ENCODE results near the gene MAP6.

The MAP6 gene

DNA sequence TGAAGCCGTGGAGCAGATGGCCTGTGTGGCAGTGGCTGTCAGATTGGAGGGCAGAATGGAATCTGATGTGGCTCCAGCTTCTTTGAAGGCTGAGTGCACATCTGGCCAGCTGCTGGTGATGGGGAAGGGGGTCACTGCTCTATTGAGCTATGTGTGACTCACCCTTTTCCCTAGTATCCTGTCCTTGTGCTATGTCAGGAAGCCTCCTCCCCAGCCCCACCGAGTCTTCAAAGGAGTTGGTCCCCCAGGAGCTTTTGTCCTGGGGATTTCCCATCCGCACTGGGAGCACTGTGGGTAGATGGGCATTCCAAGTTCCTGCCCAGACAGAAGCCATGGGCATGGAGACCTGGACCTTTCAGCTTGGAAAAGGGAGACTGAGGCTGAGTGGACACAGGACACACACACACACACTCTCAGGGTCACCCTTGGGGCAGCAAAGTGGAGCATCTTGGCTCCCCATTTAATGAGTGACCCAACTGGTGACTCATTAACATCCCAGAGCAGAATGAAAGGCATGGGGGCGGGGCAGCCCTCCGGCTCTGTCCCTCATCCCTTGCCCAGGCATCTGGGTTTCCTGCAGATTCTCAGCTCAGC lies 103.5 kb downstream of the MAP6 start:
- DNase-seq (ENCODE audit: low spot score): no peak
- TF ChIP-seq, protein P1, sequence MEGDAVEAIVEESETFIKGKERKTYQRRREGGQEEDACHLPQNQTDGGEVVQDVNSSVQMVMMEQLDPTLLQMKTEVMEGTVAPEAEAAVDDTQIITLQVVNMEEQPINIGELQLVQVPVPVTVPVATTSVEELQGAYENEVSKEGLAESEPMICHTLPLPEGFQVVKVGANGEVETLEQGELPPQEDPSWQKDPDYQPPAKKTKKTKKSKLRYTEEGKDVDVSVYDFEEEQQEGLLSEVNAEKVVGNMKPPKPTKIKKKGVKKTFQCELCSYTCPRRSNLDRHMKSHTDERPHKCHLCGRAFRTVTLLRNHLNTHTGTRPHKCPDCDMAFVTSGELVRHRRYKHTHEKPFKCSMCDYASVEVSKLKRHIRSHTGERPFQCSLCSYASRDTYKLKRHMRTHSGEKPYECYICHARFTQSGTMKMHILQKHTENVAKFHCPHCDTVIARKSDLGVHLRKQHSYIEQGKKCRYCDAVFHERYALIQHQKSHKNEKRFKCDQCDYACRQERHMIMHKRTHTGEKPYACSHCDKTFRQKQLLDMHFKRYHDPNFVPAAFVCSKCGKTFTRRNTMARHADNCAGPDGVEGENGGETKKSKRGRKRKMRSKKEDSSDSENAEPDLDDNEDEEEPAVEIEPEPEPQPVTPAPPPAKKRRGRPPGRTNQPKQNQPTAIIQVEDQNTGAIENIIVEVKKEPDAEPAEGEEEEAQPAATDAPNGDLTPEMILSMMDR (IDR thresholded peaks at IDR 0.05; ENCODE audit: borderline replicate concordance, control extremely low read depth, extremely low read depth, insufficient read depth, missing control alignments): no peak
- in situ Hi-C loops (cut with MboI; ENCODE audit: low sequenced_read_pairs, unreplicated experiment): no loop called here

DNA sequence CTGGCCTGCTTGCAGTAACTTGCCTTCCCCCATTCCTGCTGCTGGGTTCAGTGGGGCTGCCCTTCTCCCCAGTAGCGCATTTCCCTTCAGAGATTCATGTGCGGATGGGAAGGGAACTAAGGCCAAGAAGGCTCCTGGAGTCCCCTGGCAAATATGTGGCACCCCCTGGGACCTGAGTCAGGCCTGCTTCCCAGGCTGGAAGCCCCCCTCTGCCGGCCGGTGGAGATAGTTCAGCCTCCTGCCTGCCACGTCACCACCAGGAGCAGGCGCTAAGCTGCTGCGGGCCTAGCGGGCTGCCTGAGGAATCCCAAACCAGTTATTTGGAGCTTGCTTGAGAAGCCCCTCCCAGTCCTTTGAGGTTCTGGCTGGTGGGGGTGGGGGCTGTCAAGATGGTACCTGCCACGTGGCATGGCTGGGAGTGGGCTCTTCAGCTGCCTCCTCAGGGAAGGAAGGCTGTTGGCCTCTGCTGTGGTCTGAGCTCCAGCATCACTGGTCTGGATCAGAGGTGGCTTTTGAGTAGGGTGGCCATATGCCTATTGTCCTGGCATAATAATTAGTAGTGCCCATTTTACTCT lies 104.8 kb downstream of the MAP6 start:
- in situ Hi-C loops (cut with MboI; ENCODE audit: low sequenced_read_pairs, unreplicated experiment): no loop called here
- TF ChIP-seq, protein P1 (IDR thresholded peaks at IDR 0.05; ENCODE audit: borderline replicate concordance, control extremely low read depth, extremely low read depth, insufficient read depth, missing control alignments): no peak
- no peak for DNase-seq (ENCODE audit: low spot score)

DNA sequence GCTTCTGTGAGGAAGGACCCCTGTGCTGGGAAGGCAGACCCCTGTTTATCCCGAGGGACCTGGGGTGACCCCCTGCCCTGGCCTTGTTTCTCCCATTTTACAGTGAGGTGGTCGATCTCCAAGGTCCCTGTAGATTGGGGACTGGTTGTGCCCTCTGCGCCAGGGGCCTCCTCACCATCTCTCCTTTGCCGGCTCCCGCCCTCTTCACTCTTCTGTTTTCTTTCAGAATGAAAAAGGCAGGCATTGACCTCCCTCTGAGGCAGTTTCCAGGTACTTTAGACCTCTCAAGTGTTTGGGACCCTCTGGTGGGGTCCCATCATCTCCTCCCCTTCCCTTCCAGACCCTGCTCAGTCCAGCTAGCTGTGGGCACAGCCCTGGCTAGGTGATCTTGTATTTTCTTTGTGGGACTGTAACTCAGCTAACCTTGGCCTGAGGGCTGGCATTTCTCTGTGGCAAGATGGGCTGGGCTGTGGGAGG lies 105.3 kb downstream of the MAP6 start:
- TF ChIP-seq, protein P1 (IDR thresholded peaks at IDR 0.05; ENCODE audit: borderline replicate concordance, control extremely low read depth, extremely low read depth, insufficient read depth, missing control alignments): no peak
- in situ Hi-C loops (cut with MboI; ENCODE audit: low sequenced_read_pairs, unreplicated experiment): no loop called here
- DNase-seq (ENCODE audit: low spot score): no peak

DNA sequence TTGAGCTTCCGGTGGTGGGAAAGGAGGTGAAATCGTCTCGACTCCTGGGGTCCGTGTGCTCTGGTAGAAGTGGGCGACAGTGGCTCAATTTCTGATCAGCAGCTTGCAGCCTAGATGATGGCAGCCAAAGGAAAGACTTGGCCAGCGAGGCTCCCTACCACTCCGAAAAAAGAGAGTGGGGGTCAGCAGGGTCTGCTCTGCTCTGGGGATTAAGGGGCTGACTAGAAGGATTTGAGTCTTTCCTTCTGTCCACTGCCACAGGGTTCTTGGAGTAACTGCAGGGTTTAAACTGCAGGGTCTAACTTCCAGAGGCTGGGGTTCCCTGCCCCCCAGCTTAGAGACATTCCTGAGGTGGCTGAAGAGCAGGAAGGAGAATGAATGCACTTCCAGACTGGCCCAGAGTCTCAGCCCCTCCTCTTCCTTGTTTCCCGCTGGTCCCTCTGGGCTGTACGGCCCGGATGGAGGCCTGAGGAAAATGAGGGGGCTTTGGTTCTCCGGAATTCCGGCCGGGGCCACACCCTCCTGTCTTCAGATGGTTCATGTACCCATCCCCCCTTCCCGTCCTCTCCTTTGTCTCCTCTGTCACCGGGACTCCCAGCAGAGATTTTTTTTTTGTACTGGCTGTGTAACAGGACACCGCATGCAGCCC lies 105.9 kb downstream of the MAP6 start:
- TF ChIP-seq, protein P1 (IDR thresholded peaks at IDR 0.05; ENCODE audit: borderline replicate concordance, control extremely low read depth, extremely low read depth, insufficient read depth, missing control alignments): no peak
- DNase-seq (ENCODE audit: low spot score): no peak
- in situ Hi-C loops (cut with MboI; ENCODE audit: low sequenced_read_pairs, unreplicated experiment): no loop called here

DNA sequence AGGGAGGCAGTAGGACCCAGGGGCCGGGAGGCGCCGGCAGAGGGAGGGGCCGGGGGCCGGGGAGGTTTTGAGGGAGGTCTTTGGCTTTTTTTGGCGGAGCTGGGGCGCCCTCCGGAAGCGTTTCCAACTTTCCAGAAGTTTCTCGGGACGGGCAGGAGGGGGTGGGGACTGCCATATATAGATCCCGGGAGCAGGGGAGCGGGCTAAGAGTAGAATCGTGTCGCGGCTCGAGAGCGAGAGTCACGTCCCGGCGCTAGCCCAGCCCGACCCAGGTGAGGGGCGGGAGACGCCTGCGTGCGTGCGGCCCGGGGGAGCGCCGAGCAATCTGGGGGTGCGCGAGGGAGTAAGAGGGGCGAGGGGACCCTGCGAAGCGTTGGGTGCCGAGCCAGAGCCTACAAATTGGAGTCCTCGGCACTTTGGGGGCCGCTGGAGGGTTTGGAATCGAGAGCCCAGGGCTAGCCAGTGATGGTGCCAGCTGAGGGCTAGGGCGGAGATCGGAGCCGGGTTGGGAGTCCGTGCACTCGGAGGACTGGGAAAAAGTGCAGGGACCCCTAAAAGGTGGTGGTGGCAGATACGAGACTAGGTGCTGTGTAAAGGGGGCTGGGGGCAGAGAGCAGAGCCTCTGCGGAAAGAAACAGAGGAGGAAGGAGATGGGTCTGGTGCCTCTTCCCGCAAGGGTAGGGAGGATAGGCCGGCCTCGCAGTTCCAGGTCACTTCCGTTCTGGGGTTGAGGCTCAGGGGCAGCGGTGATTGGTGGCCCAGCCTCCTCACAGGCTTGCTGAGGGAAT lies 106.6 kb downstream of the MAP6 start, which contains the start of gene SERPINH1:
Gene SERPINH1 (plus strand): TSS at position 206 of the 788 bp plus-strand sequence. CDS start 4,097 bp downstream, outside the sequence.
- peak; percentile 92 for DNase-seq (ENCODE audit: low spot score)
- in situ Hi-C loops (cut with MboI; ENCODE audit: low sequenced_read_pairs, unreplicated experiment): no loop called here
- TF ChIP-seq, protein P1 (IDR thresholded peaks at IDR 0.05; ENCODE audit: borderline replicate concordance, control extremely low read depth, extremely low read depth, insufficient read depth, missing control alignments): no peak

DNA sequence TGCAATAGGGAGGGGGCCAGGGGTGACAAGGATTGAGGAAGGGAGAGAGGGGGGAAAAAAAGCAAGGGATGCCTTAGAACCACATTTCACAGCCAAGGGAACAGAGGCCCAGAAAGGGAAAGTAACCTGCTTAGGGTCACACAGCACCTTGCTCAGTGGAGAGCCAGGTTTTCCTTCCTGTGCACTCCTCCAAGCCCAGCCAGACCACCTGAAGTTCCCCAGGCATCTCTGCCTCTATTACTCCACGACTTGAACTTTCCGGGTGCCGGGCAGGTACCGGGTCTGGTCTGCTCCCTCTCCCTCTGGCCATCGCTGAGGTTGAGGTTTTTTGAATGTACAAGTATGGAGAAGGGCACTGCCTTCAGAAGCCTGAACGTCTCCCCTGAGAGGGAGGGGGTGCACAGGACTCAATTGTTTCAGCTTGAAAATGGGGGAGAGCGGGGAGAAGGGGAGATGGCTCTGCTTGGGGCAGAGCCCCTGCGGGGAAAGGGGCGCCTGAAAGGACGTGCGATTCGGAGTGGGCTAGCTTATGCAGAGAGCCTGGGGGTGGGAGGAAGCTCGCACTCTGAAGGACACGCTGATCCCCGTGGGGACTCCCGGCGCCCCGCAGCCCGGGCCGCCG lies 107.3 kb downstream of the MAP6 start:
- in situ Hi-C loops (cut with MboI; ENCODE audit: low sequenced_read_pairs, unreplicated experiment): no loop called here
- DNase-seq (ENCODE audit: low spot score): no peak
- TF ChIP-seq, protein P1 (IDR thresholded peaks at IDR 0.05; ENCODE audit: borderline replicate concordance, control extremely low read depth, extremely low read depth, insufficient read depth, missing control alignments): no peak

All from GM13976 (cell line).